Measurements from ENCODE around the gene BIRC6. TPM values are rescaled to one million over a fixed set of nuclear protein-coding genes. Genes with fewer than 3 reads are reported as not detected.

BIRC6 gene
- total RNA-seq, 1 donor from 2014 or later, result 32.7 TPM

- H3K9me3 ChIP-seq (replicated peaks), result no peaks in the 10 kb centered on the region
- DNase-seq, result no peak
- TF ChIP-seq CTCF (IDR thresholded peaks at IDR 0.05; ENCODE audit: borderline replicate concordance), result no peak
- H3K4me3 ChIP-seq, result no peak overlapping the region
- peaks cover 19% of the 10 kb centered on the region for H3K36me3 ChIP-seq
- peaks cover 12% of the 10 kb centered on the region for H3K4me1 ChIP-seq
- no peaks in the 10 kb centered on the region for H3K27me3 ChIP-seq (ENCODE audit: low read depth)
- peak overlapping the region; percentile 30 for H3K27ac ChIP-seq (replicated peaks)
- intact Hi-C loops (cut with micrococcal nuclease), result no loop called here
These were observed 202.3 kb downstream of the BIRC6 start for GRCh38 chr2:32559136-32559535.

- Histone ChIP-seq H3K9me3 (replicated peaks) (peaks cover 21% of the 10 kb centered on the region), H3K4me3 (no peak overlapping the region), H3K27ac (replicated peaks) (no peak overlapping the region), H3K36me3 (peaks cover 27% of the 10 kb centered on the region), H3K4me1 (peaks cover 12% of the 10 kb centered on the region), H3K27me3 (ENCODE audit: low read depth) (no peaks in the 10 kb centered on the region)
- intact Hi-C loops (cut with micrococcal nuclease), result no loop called here
- no peak for TF ChIP-seq CTCF (IDR thresholded peaks at IDR 0.05; ENCODE audit: borderline replicate concordance)
- DNase-seq, result no peak
These were observed 206.1 kb downstream of the BIRC6 start for GRCh38 chr2:32562906-32563305.

- Histone ChIP-seq H3K27ac (replicated peaks) (no peak overlapping the region), H3K27me3 (ENCODE audit: low read depth) (no peaks in the 10 kb centered on the region), H3K4me3 (no peak overlapping the region), H3K9me3 (replicated peaks) (peaks cover 21% of the 10 kb centered on the region), H3K4me1 (peaks cover 1% of the 10 kb centered on the region), H3K36me3 (peaks cover 35% of the 10 kb centered on the region)
- intact Hi-C loops (cut with micrococcal nuclease), result no loop called here
- DNase-seq, result no peak
- TF ChIP-seq CTCF (IDR thresholded peaks at IDR 0.05; ENCODE audit: borderline replicate concordance), result no peak
These were observed 207.7 kb downstream of the BIRC6 start for GRCh38 chr2:32564417-32565035.

GRCh38 chr2:32565902-32566301, 209.1 kb downstream of the BIRC6 start:
- no peaks in the 10 kb centered on the region for H3K27me3 ChIP-seq (ENCODE audit: low read depth)
- peaks cover 30% of the 10 kb centered on the region for H3K36me3 ChIP-seq
- DNase-seq, result no peak
- no peak overlapping the region for H3K4me3 ChIP-seq
- no peak overlapping the region for H3K27ac ChIP-seq (replicated peaks)
- peaks cover 21% of the 10 kb centered on the region for H3K9me3 ChIP-seq (replicated peaks)
- no peaks in the 10 kb centered on the region for H3K4me1 ChIP-seq
- no peak for TF ChIP-seq CTCF (IDR thresholded peaks at IDR 0.05; ENCODE audit: borderline replicate concordance)
- intact Hi-C loops (cut with micrococcal nuclease), result no loop called here

GRCh38 chr2:32572030-32572429, 215.2 kb downstream of the BIRC6 start:
- Histone ChIP-seq H3K4me1 (no peaks in the 10 kb centered on the region), H3K27me3 (ENCODE audit: low read depth) (no peaks in the 10 kb centered on the region), H3K27ac (replicated peaks) (no peak overlapping the region), H3K9me3 (replicated peaks) (no peaks in the 10 kb centered on the region), H3K4me3 (no peak overlapping the region), H3K36me3 (peaks cover 26% of the 10 kb centered on the region)
- no peak for DNase-seq
- no peak for TF ChIP-seq CTCF (IDR thresholded peaks at IDR 0.05; ENCODE audit: borderline replicate concordance)
- intact Hi-C loops (cut with micrococcal nuclease), result no loop called here
